Kidney (tissue), 14 donors: ENCODE measurements around the gene RCVRN. TPM values are rescaled to one million over a fixed set of nuclear protein-coding genes. Genes with fewer than 3 reads are reported as not detected.

Experiments used
- DNase-seq, 5 donors: peaks; one replicate each; pipeline ENCODE4 v3.0.0-alpha.2; 2013 to 2020
- FAIRE-seq: peaks from 2 replicates; lab custom pipeline; 2012; peaks lifted over from hg19 to GRCh38; lab: Jason Lieb, UNC
- H3K27ac ChIP-seq, 2 donors: one replicate each; pipeline ENCODE4 v1.7.0; 2013; ENCODE audit warnings: low read depth in 2 of 2, low read length in 2 of 2, inconsistent platforms in 1 of 2
- H3K27me3 ChIP-seq: one replicate; pipeline ENCODE4 v1.7.1; 2013; ENCODE audit warnings: low read length, inconsistent platforms; ENCODE audit not compliant: control insufficient read depth, insufficient read depth
- H3K36me3 ChIP-seq, 3 donors: one replicate each; pipeline versions ENCODE4 v1.7.0 to v1.7.1; 2013; ENCODE audit warnings: low read length in 3 of 3, control low read depth in 1 of 3, inconsistent platforms in 1 of 3; ENCODE audit not compliant: insufficient read depth in 3 of 3, control insufficient read depth in 2 of 3
- H3K4me1 ChIP-seq, 3 donors: one replicate each; pipeline versions ENCODE4 v1.7.0 to v1.7.1; 2013; ENCODE audit warnings: low read length in 3 of 3, inconsistent platforms in 1 of 3, low read depth in 1 of 3; ENCODE audit not compliant: control insufficient read depth in 2 of 3, insufficient read depth in 2 of 3
- H3K4me3 ChIP-seq, 3 donors: one replicate each; pipeline versions ENCODE4 v1.7.0 to v1.8.1; 2013; ENCODE audit warnings: low read length in 3 of 3, control low read depth in 1 of 3, inconsistent platforms in 1 of 3
- H3K9ac ChIP-seq, 3 donors: one replicate each; pipeline versions ENCODE4 v1.7.0 to v1.7.1; 2013; ENCODE audit warnings: low read length in 3 of 3, control low read depth in 1 of 3, inconsistent platforms in 1 of 3
- H3K9me3 ChIP-seq, 3 donors: one replicate each; pipeline versions ENCODE4 v1.7.0 to v1.7.1; 2013; ENCODE audit warnings: low read length in 3 of 3, control low read depth in 1 of 3, inconsistent platforms in 1 of 3; ENCODE audit not compliant: control insufficient read depth in 2 of 3, insufficient read depth in 1 of 3
- intact Hi-C: fragments of 100-400 bp; cut with DNase I; formaldehyde crosslinking; loops from one replicate; pipeline ENCODE4 v1.11.1; 2022
- polyA plus RNA-seq: library from polyadenylated mRNA; stranded (reverse); fragments of 350-450 nt; fragmentation: Illumina TruSeq; extraction: RNeasy Lipid Tissue Mini Kit (QIAGEN cat#74804); gene quantifications from one replicate; pipeline ENCODE4 v1.2.3, GENCODE V29; 2014; ENCODE audit warnings: low read depth, low replicate concordance; ENCODE audit not compliant: insufficient read depth
- total RNA-seq: library from RNA; stranded (reverse); fragmentation: NEBNext Ultra II Directional; extraction: Animal tissue kit (Norgen Biotek cat#: 25700); gene quantifications from one replicate; pipeline ENCODE4 v1.2.1, GENCODE V29; 2021
- TF ChIP-seq, protein P1 (sequence below): IDR thresholded peaks from 3 replicates; pipeline ENCODE4 v1.5.1; 2012; ENCODE audit warnings: mild to moderate bottlenecking, moderate library complexity, borderline replicate concordance; ENCODE audit not compliant: insufficient read depth; ENCODE audit errors: extremely low read depth
- donor health status: control.
- donor health status: control.
- donor health status: control.
- donor health status: control.
- donor health status: control.
- donor health status: DM: yes; HTN: yes; CAD: no.
- donor health status: Normal renal cell carcinoma (clear cell type).

The RCVRN gene
- total and polyA plus RNA-seq, 2 donors from 2014 or later, result not detected

DNA sequence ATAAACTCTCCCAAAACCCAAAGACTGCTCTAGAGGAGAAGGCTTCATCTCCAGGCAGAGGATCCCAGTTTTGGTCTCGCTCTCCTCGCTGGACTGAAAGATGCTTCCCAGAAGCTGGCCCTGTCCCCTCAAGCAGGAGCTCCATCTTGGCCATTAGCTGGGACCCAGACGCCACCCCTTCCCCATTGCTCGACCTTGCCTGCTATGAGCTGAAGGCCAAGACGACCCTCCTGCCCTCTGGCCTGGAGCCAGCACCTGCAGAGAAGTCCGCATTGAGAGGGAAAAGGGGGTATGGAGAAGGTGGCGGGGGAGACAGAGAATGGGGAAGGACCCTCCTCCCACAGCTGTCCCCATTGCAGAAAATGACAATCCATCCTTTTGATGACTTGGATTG is 3.6 kb upstream of the RCVRN start:
- FAIRE-seq (no peak), DNase-seq (no peak)
- TF ChIP-seq, protein P1, sequence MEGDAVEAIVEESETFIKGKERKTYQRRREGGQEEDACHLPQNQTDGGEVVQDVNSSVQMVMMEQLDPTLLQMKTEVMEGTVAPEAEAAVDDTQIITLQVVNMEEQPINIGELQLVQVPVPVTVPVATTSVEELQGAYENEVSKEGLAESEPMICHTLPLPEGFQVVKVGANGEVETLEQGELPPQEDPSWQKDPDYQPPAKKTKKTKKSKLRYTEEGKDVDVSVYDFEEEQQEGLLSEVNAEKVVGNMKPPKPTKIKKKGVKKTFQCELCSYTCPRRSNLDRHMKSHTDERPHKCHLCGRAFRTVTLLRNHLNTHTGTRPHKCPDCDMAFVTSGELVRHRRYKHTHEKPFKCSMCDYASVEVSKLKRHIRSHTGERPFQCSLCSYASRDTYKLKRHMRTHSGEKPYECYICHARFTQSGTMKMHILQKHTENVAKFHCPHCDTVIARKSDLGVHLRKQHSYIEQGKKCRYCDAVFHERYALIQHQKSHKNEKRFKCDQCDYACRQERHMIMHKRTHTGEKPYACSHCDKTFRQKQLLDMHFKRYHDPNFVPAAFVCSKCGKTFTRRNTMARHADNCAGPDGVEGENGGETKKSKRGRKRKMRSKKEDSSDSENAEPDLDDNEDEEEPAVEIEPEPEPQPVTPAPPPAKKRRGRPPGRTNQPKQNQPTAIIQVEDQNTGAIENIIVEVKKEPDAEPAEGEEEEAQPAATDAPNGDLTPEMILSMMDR, result no peak
- Histone ChIP-seq H3K36me3 (no peaks in the 10 kb centered on the region), H3K9ac (no peak overlapping the region), H3K4me3 (no peak overlapping the region), H3K27me3 (no peaks in the 10 kb centered on the region), H3K9me3 (no peaks in the 10 kb centered on the region), H3K27ac (no peak overlapping the region), H3K4me1 (no peaks in the 10 kb centered on the region)
- intact Hi-C loops, result no loop called here

DNA sequence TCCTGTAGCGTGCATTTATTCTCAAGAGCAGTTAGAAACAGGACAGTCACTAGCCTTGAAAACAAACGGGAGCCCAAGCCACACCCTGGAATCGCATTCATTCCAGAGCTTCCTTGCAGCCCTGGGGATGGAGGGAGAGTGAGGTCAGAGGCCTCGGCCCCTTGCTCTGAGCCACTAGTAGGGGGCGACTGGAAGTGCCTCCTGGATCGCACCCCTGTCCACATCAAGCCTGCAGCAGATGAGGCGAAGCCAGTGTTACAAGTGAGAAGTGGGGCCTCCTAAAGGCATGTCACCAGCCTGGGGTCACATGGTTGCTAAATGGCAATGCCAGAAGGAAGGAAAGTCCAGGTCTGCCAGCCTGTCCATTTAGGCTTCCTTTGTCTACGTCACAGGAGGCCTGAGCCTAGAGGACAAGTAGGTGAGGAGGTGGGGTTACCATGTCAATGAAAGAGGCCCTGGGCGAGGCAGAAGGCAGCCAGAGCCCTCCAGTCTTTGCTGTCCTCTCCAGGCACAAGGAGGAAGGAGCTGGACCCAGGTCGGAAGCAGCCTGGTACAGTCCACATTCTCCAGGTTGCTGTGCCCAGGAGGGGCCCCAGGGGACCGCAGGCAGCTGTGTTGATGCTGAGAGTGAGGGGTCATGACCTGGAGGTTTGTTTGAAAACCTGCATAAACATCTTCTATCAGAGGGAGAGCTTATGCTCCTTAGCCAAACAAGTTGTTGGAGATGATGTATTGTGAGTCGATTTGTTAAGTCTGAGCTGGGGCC is 3.0 kb upstream of the RCVRN start:
- Histone ChIP-seq H3K4me3 (no peak overlapping the region), H3K27ac (no peak overlapping the region), H3K9ac (no peak overlapping the region), H3K36me3 (no peaks in the 10 kb centered on the region), H3K4me1 (no peaks in the 10 kb centered on the region), H3K27me3 (no peaks in the 10 kb centered on the region), H3K9me3 (no peaks in the 10 kb centered on the region)
- intact Hi-C loops, result no loop called here
- TF ChIP-seq, protein P1, result no peak
- DNase-seq (peak in 2 of 5 donors; percentile 17 to 49), FAIRE-seq (no peak)

DNA sequence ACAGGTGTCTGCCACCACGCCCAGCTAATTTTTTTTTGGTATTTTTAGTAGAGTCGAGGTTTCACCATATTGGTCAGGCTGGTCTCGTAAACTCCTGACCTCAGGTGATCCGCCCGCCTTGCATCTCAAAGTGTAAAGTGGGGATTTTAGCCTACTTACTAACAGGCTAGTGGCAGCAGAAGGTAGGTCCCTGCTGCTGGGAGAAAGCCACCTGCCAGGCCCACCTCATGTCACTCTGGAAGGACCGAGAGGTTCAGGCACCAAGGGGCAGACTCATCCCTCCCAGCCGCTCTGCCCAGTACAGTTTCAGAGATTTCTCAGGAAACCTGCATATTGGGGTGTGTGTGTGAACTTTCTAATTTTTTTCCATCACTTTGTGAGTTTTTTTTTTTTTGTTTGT is 2.1 kb upstream of the RCVRN start:
- FAIRE-seq (no peak), DNase-seq (peak in 1 of 5 donors; percentile 23)
- Histone ChIP-seq H3K9ac (no peak overlapping the region), H3K4me3 (no peak overlapping the region), H3K9me3 (no peaks in the 10 kb centered on the region), H3K36me3 (no peaks in the 10 kb centered on the region), H3K27me3 (no peaks in the 10 kb centered on the region), H3K27ac (no peak overlapping the region), H3K4me1 (no peaks in the 10 kb centered on the region)
- intact Hi-C loops, result no loop called here
- TF ChIP-seq, protein P1, result no peak
